ENCODE data around the gene GALR2. TPM values are rescaled to one million over a fixed set of nuclear protein-coding genes. Genes with fewer than 3 reads are reported as not detected.

Gene GALR2
- total RNA-seq, 1 experiment from 2014 or later = 1.1 TPM

DNA sequence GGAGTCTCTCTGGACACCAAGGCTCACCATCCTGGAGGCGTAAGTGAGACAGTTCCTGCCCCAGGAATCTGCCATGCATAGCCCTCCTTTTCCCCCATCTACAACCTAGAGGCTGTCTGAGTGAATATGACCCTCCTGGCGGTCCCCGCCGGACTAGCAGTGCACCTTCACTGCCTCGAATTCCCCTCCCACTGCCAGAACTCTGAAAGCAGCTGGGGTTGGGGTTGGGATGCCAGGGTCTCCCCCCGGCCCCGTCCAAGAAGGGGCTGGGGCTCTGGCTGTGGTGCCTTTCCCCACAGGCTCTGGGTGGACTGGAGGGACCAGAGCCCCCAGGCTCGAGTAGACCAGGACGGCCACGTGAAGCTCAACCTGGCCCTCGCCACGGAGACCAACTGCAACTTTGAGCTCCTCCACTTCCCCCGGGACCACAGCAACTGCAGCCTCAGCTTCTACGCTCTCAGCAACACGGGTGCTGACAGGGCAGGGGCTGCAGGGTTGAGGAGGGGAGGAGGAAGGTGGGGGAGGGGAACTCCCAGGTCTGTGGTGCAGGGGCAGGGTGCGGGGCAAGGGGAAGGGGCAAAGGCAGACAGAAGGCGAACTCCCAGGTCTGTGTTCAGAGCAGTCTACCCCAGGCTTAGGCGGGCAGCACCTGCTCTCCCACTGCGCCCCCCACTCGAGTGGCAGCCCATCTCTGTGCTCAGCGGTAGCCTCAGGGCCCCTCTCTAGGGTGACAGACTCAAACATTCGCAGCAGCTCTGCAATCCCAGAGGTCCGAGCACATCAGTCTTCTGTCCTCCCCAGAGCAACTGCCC lies 5.6 kb downstream of the GALR2 start:
- DNase-seq (ENCODE audit: low spot score) = no peak

- DNase-seq (ENCODE audit: low spot score) = no peak
Measured at GRCh38 chr17:76080768-76081287, 6.2 kb downstream of the GALR2 start.

- no peak for DNase-seq (ENCODE audit: low spot score)
Measured at GRCh38 chr17:76081295-76082210, 7.0 kb downstream of the GALR2 start.

- DNase-seq (ENCODE audit: low spot score) = no peak
Measured at GRCh38 chr17:76082326-76083251, 8.0 kb downstream of the GALR2 start.

GRCh38 chr17:76083536-76084182 lies 9.1 kb downstream of the GALR2 start:
- no peak for DNase-seq (ENCODE audit: low spot score)

- no peak for DNase-seq (ENCODE audit: low spot score)
Measured at GRCh38 chr17:76085066-76085730, 10.6 kb downstream of the GALR2 start.

GRCh38 chr17:76085731-76086366 lies 11.3 kb downstream of the GALR2 start:
- no peak for DNase-seq (ENCODE audit: low spot score)

DNA sequence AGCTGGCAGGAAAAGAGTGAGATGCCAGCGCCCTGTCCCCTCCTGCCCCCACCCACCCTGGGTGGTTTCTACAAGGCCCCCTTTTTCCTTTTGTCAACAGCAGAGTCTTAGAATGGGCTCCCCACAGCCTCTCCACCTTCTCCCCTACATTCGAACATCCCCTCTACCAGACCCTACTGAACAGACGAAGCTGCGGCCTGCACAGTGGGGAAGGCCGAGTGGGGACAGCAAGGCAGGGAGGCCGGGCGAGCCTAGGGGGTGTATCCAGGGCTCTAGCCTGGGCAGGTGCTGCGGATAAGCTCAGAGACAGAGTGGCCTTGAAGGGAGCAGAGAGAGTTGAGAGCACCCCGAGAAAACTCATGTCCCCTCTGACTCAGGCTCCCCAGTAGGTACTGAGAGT lies 11.8 kb downstream of the GALR2 start:
- no peak for DNase-seq (ENCODE audit: low spot score)

- no peak for DNase-seq (ENCODE audit: low spot score)
Measured at GRCh38 chr17:76087531-76087930, 12.9 kb downstream of the GALR2 start.

DNA sequence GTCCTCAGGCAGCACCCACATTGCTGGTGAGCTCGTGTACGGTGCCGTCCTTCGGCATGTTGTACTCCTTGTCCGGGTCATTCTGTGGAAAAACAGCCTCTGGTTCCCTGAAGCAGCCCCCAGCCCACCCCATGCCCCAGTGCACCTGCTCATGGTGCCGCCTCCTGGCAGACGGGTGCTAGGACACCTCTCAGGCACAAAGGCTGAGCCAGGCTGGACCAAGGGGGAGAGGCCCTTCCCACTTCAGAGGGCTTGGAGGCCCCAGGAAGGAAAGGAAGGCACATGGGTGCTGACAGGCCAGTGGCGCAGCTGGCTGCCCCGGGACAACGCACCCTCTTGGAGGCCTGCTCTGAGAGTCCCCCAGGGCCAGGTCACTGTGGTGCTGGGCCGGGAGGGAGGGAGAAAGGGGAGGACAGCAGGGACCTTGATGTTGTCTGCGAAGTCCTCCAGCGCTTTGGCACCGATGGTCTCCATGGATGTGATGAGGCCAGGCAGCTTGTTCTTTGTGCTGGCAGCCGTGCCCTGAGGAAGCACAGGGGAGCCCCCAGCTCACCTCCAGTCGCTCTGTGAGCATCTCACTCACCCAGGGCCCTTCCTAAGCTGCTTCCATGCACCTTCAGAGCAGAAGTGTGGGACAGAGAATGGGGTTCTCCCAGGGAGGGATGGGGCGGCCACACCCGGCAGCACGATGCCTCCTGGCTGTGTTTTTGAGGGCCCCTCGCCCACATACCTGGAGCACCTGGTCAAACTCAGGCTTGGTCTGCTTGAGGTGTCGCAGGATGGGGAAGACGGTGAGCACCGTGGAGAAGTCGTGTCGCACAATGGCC lies 13.7 kb downstream of the GALR2 start:
- no peak for DNase-seq (ENCODE audit: low spot score)

- DNase-seq (ENCODE audit: low spot score) = no peak
Measured at GRCh38 chr17:76088868-76089576, 14.4 kb downstream of the GALR2 start.

DNA sequence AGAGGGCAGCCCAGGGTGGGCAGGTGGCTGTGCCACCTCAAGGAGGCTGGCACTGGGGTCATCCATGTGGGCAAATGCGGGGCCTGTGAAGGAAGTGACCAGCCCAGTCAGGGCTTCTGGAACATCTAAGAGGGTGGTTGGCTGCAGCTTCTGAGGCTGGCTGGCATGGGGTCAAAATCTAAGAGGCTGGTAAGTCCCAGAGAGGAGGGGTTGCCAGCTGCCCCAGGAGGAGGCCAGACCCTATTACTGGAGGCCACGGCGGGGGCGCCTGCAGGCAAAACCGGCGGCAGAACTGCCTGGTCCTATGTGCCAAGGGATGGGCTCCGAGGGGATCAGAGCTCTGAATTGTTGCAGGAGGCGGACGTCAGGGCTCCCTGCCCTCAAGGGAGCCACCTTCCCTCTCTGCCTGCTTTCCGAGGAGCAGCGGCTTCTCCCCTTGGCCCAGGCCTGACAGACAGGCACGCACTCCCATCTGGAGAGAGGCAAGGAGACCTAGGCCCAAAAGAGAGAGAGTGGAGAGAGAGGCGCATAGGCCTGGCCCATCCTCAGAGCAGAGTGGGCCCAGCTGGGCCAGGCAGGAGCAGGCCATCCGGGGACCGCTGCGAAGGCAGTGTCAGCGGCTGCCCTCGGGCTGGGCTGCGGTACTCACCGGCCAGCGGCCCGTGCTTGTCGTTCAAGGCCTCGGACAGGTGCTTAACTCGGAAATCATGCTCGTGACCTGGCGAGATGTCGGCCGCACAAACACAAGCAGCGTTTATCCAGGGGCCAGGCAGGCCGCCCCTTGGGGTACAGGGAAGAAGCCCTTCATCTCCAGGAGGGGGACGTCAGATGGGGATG lies 15.3 kb downstream of the GALR2 start:
- no peak for DNase-seq (ENCODE audit: low spot score)

DNA sequence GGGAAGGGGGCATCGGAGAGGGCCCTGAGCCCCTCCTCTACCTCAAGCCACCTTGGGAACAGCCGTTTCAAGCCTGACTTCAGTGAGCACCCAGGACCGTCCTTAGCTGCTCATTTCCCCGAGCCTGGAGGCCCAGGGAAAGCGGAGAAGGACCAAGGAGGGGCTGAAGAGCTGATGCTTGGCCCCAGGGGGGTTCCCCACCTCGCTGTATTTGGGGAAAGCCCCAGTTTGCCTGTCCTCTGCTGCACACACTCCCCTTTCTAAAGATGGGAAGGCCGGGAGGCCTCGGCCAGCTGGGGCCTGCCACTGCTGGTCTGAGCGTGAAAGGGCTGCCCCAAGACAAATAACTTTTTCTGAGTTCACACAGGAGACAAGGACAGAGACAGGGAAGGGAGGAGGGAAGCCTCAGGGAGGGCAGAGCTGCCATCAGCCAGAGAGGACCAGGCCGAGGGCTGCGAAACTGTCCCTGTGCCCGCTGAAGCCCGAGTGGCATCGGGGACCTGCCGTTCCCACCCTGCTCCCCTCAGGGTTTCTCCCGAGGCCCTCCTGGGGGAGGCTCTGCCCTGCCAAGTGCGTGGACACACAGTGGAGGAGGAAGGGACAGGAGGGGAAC lies 16.0 kb downstream of the GALR2 start:
- DNase-seq (ENCODE audit: low spot score) = no peak

GRCh38 chr17:76091526-76092286 lies 17.1 kb downstream of the GALR2 start:
- no peak for DNase-seq (ENCODE audit: low spot score)

DNA sequence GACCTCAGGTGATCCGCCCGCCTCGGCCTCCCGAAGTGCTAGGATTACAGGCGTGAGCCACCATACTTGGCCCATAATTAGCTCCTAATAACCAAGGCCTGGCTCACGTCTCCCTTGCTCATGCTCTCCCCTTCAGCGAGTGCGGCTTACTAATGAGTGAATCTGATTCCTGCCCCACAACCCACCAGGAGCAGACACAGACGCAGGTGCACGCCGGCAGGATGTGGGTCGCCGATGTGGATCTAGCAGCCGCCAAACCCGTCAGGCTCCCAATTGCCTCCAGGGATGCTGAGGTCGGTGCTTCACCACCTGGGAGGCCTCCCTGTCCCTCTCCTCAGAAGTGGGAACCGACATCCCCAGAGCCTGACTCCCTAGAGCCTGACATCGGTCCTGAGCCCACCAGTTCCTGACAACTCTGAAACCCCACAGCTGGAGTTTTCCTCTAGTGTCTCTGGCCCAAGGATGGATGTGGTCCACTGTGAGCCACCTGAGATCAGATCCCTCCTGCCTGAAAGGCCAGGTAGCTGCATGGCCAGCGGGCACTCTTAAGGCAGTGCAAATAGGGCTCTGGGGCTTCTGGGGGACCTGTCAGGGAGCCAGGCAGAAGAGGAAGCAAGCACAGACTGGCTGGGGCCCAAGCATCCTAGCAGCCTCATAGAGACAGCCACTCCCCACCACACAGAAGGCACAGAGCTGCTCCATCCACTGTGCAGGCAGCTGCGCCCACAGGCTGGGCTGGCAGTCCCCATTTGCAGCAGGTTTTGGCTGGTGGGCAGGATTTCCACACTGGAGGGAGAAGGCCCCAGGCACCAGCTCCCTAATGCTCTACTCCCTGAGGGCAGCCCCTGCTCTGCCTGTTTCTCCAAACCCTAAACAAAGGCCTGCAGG lies 18.2 kb downstream of the GALR2 start:
- DNase-seq (ENCODE audit: low spot score) = no peak
